Muscle layer of duodenum (tissue), 2 donors: ENCODE measurements around the gene PLPP7.

Experiments
- H3K27ac ChIP-seq: one replicate; pipeline ENCODE4 v1.7.0; 2013; ENCODE audit warnings: mild to moderate bottlenecking, low read length
- H3K27me3 ChIP-seq: one replicate; pipeline ENCODE4 v1.7.0; 2013; ENCODE audit warnings: low read depth, mild to moderate bottlenecking, control low read depth, low read length
- H3K36me3 ChIP-seq, 2 donors: one replicate each; pipeline ENCODE4 v1.7.0; 2013; ENCODE audit warnings: low read length in 2 of 2, control low read depth in 1 of 2, mild to moderate bottlenecking in 1 of 2; ENCODE audit not compliant: insufficient read depth in 2 of 2, control insufficient read depth in 1 of 2
- H3K4me1 ChIP-seq, 2 donors: one replicate each; pipeline ENCODE4 v1.7.0; 2013; ENCODE audit warnings: low read length in 2 of 2, mild to moderate bottlenecking in 2 of 2, control low read depth in 1 of 2, moderate library complexity in 1 of 2; ENCODE audit not compliant: insufficient read depth in 2 of 2, control insufficient read depth in 1 of 2
- H3K4me3 ChIP-seq, 2 donors: one replicate each; pipeline ENCODE4 v1.7.0; 2013; ENCODE audit warnings: low read length in 2 of 2, low read depth in 1 of 2, mild to moderate bottlenecking in 1 of 2
- H3K9me3 ChIP-seq, 2 donors: one replicate each; pipeline ENCODE4 v1.7.0; 2013; ENCODE audit warnings: low read length in 2 of 2, control low read depth in 1 of 2, mild to moderate bottlenecking in 1 of 2; ENCODE audit not compliant: control insufficient read depth in 1 of 2
- donor health status: healthy.

Gene PLPP7

GRCh38 chr9:131288217-131288616, 1.3 kb upstream of the PLPP7 start:
- Histone ChIP-seq H3K27me3 (no peaks in the 10 kb centered on the region), H3K9me3 (no peaks in the 10 kb centered on the region), H3K27ac (no peak overlapping the region), H3K4me3 (no peak overlapping the region), H3K36me3 (no peaks in the 10 kb centered on the region), H3K4me1 (peaks cover 0 to 24% of the 10 kb centered on the region in 2 donors)

GRCh38 chr9:131290036-131290766, 678 bp downstream of the PLPP7 start:
- H3K4me3 ChIP-seq: peak overlapping the region; percentile 55 to 70
- peaks cover 0 to 24% of the 10 kb centered on the region in 2 donors for H3K4me1 ChIP-seq
- H3K27me3 ChIP-seq: no peaks in the 10 kb centered on the region
- H3K36me3 ChIP-seq: no peaks in the 10 kb centered on the region
- no peaks in the 10 kb centered on the region for H3K9me3 ChIP-seq
- H3K27ac ChIP-seq: no peak overlapping the region

- H3K36me3 ChIP-seq: no peaks in the 10 kb centered on the region
- H3K27ac ChIP-seq: no peak overlapping the region
- peaks cover 0 to 24% of the 10 kb centered on the region in 2 donors for H3K4me1 ChIP-seq
- H3K27me3 ChIP-seq: no peaks in the 10 kb centered on the region
- H3K9me3 ChIP-seq: no peaks in the 10 kb centered on the region
- H3K4me3 ChIP-seq: peak overlapping the region; percentile 55 to 70
Measured at GRCh38 chr9:131290767-131291370, 1.3 kb downstream of the PLPP7 start.

DNA sequence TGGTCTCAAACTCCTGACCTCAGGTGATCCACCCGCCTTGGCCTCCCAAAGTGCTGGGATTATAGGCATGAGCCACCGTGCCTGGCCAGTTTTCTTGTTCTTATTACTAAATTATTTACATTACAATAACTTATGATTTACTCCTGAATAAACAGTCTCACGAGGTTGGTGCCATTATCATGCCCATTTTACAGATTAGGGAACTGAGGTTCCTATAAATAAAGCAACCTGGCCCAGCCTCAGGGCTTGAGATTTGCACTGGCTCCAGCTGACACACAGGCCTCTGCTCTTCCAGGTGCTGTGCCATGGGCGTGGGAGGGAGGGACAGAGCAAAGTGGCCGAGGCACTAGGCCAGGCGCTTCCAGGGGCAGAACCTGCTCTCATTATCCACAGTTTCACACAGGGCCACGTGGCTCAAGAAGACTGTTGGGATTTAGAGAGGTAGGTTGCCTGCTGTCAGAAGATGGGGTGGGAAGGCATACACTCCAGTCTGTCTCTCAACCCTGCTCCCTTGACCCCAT, 2.3 kb downstream of the PLPP7 start:
- no peaks in the 10 kb centered on the region for H3K36me3 ChIP-seq
- no peak overlapping the region for H3K4me3 ChIP-seq
- no peaks in the 10 kb centered on the region for H3K27me3 ChIP-seq
- H3K4me1 ChIP-seq: peaks cover 0 to 24% of the 10 kb centered on the region in 2 donors
- H3K27ac ChIP-seq: no peak overlapping the region
- no peaks in the 10 kb centered on the region for H3K9me3 ChIP-seq

DNA sequence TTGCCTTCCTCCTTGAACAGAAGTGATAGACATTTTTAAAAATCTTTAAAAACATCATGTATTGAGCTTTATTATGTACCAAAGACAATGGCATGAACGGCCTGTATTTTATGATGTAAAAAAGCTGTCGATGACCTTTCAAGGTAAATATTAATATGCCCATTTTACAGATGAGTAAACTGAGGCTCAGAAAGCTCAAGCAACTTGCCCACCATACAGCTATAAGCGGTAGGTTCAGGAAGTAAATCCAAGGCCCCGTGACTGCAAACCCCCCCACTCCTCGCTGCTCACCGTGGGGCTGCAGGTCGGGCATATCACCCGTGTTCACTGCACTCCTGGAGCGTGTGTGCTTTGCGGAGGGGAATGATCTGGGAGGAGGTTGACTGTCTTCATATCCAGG, 3.4 kb downstream of the PLPP7 start:
- Histone ChIP-seq H3K36me3 (no peaks in the 10 kb centered on the region), H3K4me3 (no peak overlapping the region), H3K27me3 (no peaks in the 10 kb centered on the region), H3K4me1 (peaks cover 0 to 24% of the 10 kb centered on the region in 2 donors), H3K9me3 (no peaks in the 10 kb centered on the region), H3K27ac (no peak overlapping the region)

DNA sequence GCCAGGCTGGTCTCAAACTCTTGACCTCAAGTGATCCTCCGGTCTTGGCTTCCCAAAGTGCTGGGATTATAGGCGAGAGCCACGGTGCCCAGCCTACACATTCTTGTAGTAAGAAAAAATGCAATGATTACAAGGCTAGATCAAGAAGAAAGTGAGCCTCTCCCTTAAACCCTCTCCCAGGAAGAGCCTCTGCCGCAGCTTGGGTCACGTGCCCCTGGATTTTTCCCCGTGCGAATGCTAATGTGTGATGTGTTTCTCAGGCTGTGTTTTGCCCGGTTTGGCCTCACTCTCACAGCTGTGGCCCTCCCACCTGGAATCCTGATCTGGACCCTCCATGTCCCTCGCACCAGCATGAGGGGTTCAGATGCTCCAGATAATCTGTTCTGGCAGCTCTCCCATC, 6.9 kb downstream of the PLPP7 start:
- Histone ChIP-seq H3K36me3 (no peaks in the 10 kb centered on the region), H3K27ac (no peak overlapping the region), H3K27me3 (no peaks in the 10 kb centered on the region), H3K4me1 (peaks cover 0 to 4% of the 10 kb centered on the region in 2 donors), H3K9me3 (no peaks in the 10 kb centered on the region), H3K4me3 (no peak overlapping the region)

- H3K9me3 ChIP-seq: no peaks in the 10 kb centered on the region
- H3K27me3 ChIP-seq: no peaks in the 10 kb centered on the region
- H3K4me3 ChIP-seq: no peak overlapping the region
- H3K36me3 ChIP-seq: no peaks in the 10 kb centered on the region
- H3K27ac ChIP-seq: no peak overlapping the region
- no peaks in the 10 kb centered on the region for H3K4me1 ChIP-seq
Measured at GRCh38 chr9:131296906-131297500, 7.5 kb downstream of the PLPP7 start.

GRCh38 chr9:131297903-131298302, 8.4 kb downstream of the PLPP7 start:
- no peak overlapping the region for H3K27ac ChIP-seq
- H3K4me3 ChIP-seq: no peak overlapping the region
- no peaks in the 10 kb centered on the region for H3K9me3 ChIP-seq
- H3K4me1 ChIP-seq: no peaks in the 10 kb centered on the region
- H3K36me3 ChIP-seq: no peaks in the 10 kb centered on the region
- H3K27me3 ChIP-seq: no peaks in the 10 kb centered on the region

DNA sequence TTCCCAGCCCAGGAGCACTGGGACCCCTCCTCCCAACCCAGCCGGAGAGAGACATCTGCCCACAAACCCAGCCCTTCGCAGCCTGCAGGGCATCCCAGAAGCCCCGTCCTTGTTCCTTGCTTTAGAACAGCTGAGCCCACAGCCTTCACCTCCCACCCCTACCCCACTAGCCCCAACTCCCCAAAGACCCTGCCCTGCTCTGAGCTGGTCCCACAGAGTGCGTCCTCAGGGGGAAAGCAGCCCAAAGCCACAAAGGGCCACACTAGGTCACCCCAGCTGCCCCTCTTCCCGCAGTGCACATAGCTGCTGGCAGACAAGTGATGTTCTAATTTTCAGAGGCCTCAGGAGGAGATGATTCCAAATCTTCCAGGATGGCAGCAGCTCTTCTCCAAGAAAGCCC, 8.8 kb downstream of the PLPP7 start:
- H3K36me3 ChIP-seq: no peaks in the 10 kb centered on the region
- H3K27me3 ChIP-seq: no peaks in the 10 kb centered on the region
- no peaks in the 10 kb centered on the region for H3K9me3 ChIP-seq
- no peak overlapping the region for H3K4me3 ChIP-seq
- H3K4me1 ChIP-seq: no peaks in the 10 kb centered on the region
- H3K27ac ChIP-seq: no peak overlapping the region

DNA sequence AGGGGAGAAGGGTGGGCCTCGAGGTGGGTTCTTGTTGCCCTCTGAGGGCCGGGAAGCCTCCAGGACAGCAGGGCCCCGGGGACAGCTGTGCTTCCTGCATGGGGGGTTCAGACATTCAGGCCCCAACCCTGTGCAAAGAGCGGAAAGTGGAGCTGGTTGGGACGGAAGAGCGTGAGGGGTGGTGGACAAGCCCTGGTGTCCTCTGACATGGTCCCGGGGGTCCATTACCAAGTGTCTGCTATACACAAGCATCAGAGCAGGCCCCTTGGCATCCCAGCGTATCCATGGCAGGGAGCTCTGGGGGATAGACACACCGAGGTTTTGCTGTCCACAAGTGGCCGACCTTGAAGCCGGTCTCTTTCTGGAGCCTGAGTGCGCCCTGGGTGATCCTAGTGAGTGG, 9.3 kb downstream of the PLPP7 start:
- Histone ChIP-seq H3K27me3 (no peaks in the 10 kb centered on the region), H3K4me1 (no peaks in the 10 kb centered on the region), H3K9me3 (no peaks in the 10 kb centered on the region), H3K36me3 (no peaks in the 10 kb centered on the region), H3K4me3 (no peak overlapping the region), H3K27ac (no peak overlapping the region)

- Histone ChIP-seq H3K27me3 (no peaks in the 10 kb centered on the region), H3K4me1 (no peaks in the 10 kb centered on the region), H3K27ac (no peak overlapping the region), H3K36me3 (no peaks in the 10 kb centered on the region), H3K4me3 (no peak overlapping the region), H3K9me3 (no peaks in the 10 kb centered on the region)
Measured at GRCh38 chr9:131299346-131299960, 9.9 kb downstream of the PLPP7 start.
